IMR-90 (cell line): ENCODE data around the gene SLC7A6. TPM values are rescaled to one million over a fixed set of nuclear protein-coding genes. Genes with fewer than 3 reads are reported as not detected.

Source experiments
- ATAC-seq: fragments of 200-7000 bp; cut with Tn5 transposase; 2 replicates; pipeline ENCODE4 v1.9.1; 2020; ENCODE audit warnings: low read depth, mild to moderate bottlenecking, moderate library complexity
- BruUV-seq: library from RNA; stranded (reverse); fragments of 400-500 nt; replicated peaks from 2 replicates; lab custom pipeline; 2021; lab: Mats Ljungman, UMichigan
- CTCF ChIA-PET: fragments of 300-600 bp; formaldehyde crosslinking; extraction: SDS; loops from one replicate; lab custom pipeline; 2021; ENCODE audit warnings: antibody characterized with exemption; lab: Yijun Ruan, JAX
- POLR2A ChIA-PET: fragments of 300-600 bp; sonication (Branson Sonifier 250); formaldehyde crosslinking; loops from one replicate; lab custom pipeline; 2022; ENCODE audit warnings: antibody characterized with exemption; ENCODE audit not compliant: unreplicated experiment; lab: Charles Lee
- DNase-seq: peaks from one replicate; pipeline ENCODE4 v3.0.0; 2013
- H2AFZ ChIP-seq: replicated peaks from 2 replicates; pipeline ENCODE3; 2013; ENCODE audit warnings: low read length, mild to moderate bottlenecking; ENCODE audit not compliant: poor library complexity
- H2AK5ac ChIP-seq: 2 replicates; pipeline ENCODE4 v1.6.1; 2013; ENCODE audit warnings: low read depth, low read length, inconsistent platforms
- H2AK9ac ChIP-seq: replicated peaks from 2 replicates; pipeline ENCODE3; 2013; ENCODE audit warnings: mild to moderate bottlenecking, low read depth, low read length, moderate library complexity; ENCODE audit not compliant: poor library complexity
- H2BK120ac ChIP-seq: 2 replicates; pipeline ENCODE4 v1.6.1; 2013; ENCODE audit warnings: low read depth, low read length, inconsistent platforms
- H2BK15ac ChIP-seq: 3 replicates; pipeline ENCODE4 v1.6.1; 2013; ENCODE audit warnings: low read depth, low read length, inconsistent platforms
- H2BK20ac ChIP-seq: 2 replicates; pipeline ENCODE4 v1.6.1; 2013; ENCODE audit warnings: low read depth, mild to moderate bottlenecking, inconsistent platforms, low read length, moderate library complexity
- H2BK5ac ChIP-seq: 2 replicates; pipeline ENCODE4 v1.6.1; 2013; ENCODE audit warnings: mild to moderate bottlenecking, low read depth, low read length, inconsistent platforms; ENCODE audit not compliant: poor library complexity, severe bottlenecking
- H3K14ac ChIP-seq: replicated peaks from 2 replicates; pipeline ENCODE4 v1.6.1; 2013; ENCODE audit warnings: low read depth, low read length, inconsistent platforms
- H3K18ac ChIP-seq: 2 replicates; pipeline ENCODE4 v1.6.1; 2013; ENCODE audit warnings: low read depth, low read length, control low read depth
- H3K23ac ChIP-seq: 2 replicates; pipeline ENCODE4 v1.6.1; 2013; ENCODE audit warnings: low read depth, low read length, inconsistent platforms
- H3K27ac ChIP-seq: 2 replicates; pipeline ENCODE4 v1.5.1; 2013; ENCODE audit warnings: mild to moderate bottlenecking, control low read depth, low read length; ENCODE audit not compliant: insufficient read depth
- H3K27me3 ChIP-seq: 2 replicates; pipeline ENCODE4 v1.6.1; 2013; ENCODE audit warnings: low read length; ENCODE audit not compliant: control insufficient read depth, insufficient read depth
- H3K36me3 ChIP-seq: 2 replicates; pipeline ENCODE4 v1.6.1; 2013; ENCODE audit warnings: low read length, mixed read lengths; ENCODE audit not compliant: control insufficient read depth, insufficient read depth
- H3K4ac ChIP-seq: 2 replicates; pipeline ENCODE4 v1.6.1; 2013; ENCODE audit warnings: low read depth, low read length, inconsistent platforms
- H3K4me1 ChIP-seq: 2 replicates; pipeline ENCODE4 v1.6.1; 2013; ENCODE audit warnings: low read length, mixed read lengths; ENCODE audit not compliant: control insufficient read depth, insufficient read depth
- H3K4me2 ChIP-seq: 2 replicates; pipeline ENCODE4 v1.6.1; 2013; ENCODE audit warnings: low read depth, mild to moderate bottlenecking, control low read depth, low read length, moderate library complexity
- H3K4me3 ChIP-seq: 2 replicates; pipeline ENCODE4 v1.5.1; 2013; ENCODE audit warnings: low read depth, mild to moderate bottlenecking, control low read depth, low read length, moderate library complexity; ENCODE audit not compliant: insufficient read depth
- H3K56ac ChIP-seq: 2 replicates; pipeline ENCODE4 v1.6.1; 2013; ENCODE audit warnings: low read length, inconsistent platforms; ENCODE audit not compliant: insufficient read depth; ENCODE audit errors: extremely low read depth
- H3K79me1 ChIP-seq, 2 experiments: 2 replicates each; pipeline ENCODE4 v1.6.1; 2013; ENCODE audit warnings: low read length in 2 of 2, inconsistent platforms in 1 of 2, low read depth in 1 of 2
- H3K9ac ChIP-seq: 2 replicates; pipeline ENCODE4 v1.6.1; 2013; ENCODE audit warnings: low read depth, low read length, control low read depth
- H3K9me1 ChIP-seq: 2 replicates; pipeline ENCODE4 v1.6.1; 2013; ENCODE audit warnings: low read length, inconsistent platforms; ENCODE audit not compliant: insufficient read depth
- H3K9me3 ChIP-seq: 2 replicates; pipeline ENCODE4 v1.6.1; 2013; ENCODE audit warnings: low read length; ENCODE audit not compliant: control insufficient read depth, insufficient read depth
- H4K20me1 ChIP-seq: 2 replicates; pipeline ENCODE4 v1.6.1; 2013; ENCODE audit warnings: low read length, inconsistent platforms; ENCODE audit not compliant: insufficient read depth
- H4K5ac ChIP-seq: 2 replicates; pipeline ENCODE4 v1.6.1; 2013; ENCODE audit warnings: mild to moderate bottlenecking, low read depth, low read length, control low read depth
- H4K8ac ChIP-seq, 2 experiments: 2 replicates each; pipeline ENCODE4 v1.6.1; 2013; ENCODE audit warnings: low read depth in 2 of 2, low read length in 2 of 2, control low read depth in 1 of 2, inconsistent platforms in 1 of 2
- H4K91ac ChIP-seq: 2 replicates; pipeline ENCODE4 v1.6.1; 2013; ENCODE audit warnings: low read depth, low read length, inconsistent platforms; ENCODE audit not compliant: insufficient read depth
- BHLHE40 ChIP-seq: fragments of 150-350 bp; IDR thresholded peaks from 2 replicates; pipeline ENCODE4 v1.6.1; 2016; ENCODE audit warnings: mild to moderate bottlenecking, low read depth, low read length
- CEBPB ChIP-seq: IDR thresholded peaks from 2 replicates; pipeline ENCODE4 v1.6.1; 2012; ENCODE audit warnings: low read depth, low read length, improper control_type of control experiment
- CHD1 ChIP-seq: IDR thresholded peaks from 2 replicates; pipeline ENCODE4 v1.6.1; 2012; ENCODE audit warnings: low read depth, low read length, improper control_type of control experiment
- CTCF ChIP-seq: conservative IDR thresholded peaks from 2 replicates; pipeline ENCODE4 v1.5.1; 2012; ENCODE audit warnings: mild to moderate bottlenecking, low read depth, low read length, improper control_type of control experiment
- FOS ChIP-seq: fragments of 150-350 bp; IDR thresholded peaks from 2 replicates; pipeline ENCODE4 v1.6.1; 2016; ENCODE audit warnings: low read depth, low read length
- MAFK ChIP-seq: IDR thresholded peaks from 2 replicates; pipeline ENCODE4 v1.6.1; 2012; ENCODE audit warnings: low read depth, low read length, improper control_type of control experiment
- MAZ ChIP-seq: IDR thresholded peaks from 2 replicates; pipeline ENCODE4 v1.6.1; 2012; ENCODE audit warnings: low read depth, mild to moderate bottlenecking, low read length, improper control_type of control experiment, moderate library complexity, borderline replicate concordance
- MXI1 ChIP-seq: IDR thresholded peaks from 2 replicates; pipeline ENCODE4 v1.6.1; 2012; ENCODE audit warnings: low read depth, mild to moderate bottlenecking, low read length, moderate library complexity, borderline replicate concordance
- NFE2L2 ChIP-seq: fragments of 150-350 bp; IDR thresholded peaks from 2 replicates; pipeline ENCODE4 v1.6.1; 2016; ENCODE audit warnings: low read depth, mild to moderate bottlenecking, low read length
- POLR2A ChIP-seq: IDR thresholded peaks from 2 replicates; pipeline ENCODE4 v1.6.1; 2012; ENCODE audit warnings: mild to moderate bottlenecking, low read depth, low read length
- RAD21 ChIP-seq: IDR thresholded peaks from 2 replicates; pipeline ENCODE4 v1.6.1; 2012; ENCODE audit warnings: low read length, improper control_type of control experiment
- RCOR1 ChIP-seq: IDR thresholded peaks from 2 replicates; pipeline ENCODE4 v1.6.1; 2012; ENCODE audit warnings: mild to moderate bottlenecking, low read length, improper control_type of control experiment; ENCODE audit not compliant: insufficient replicate concordance
- RFX5 ChIP-seq: IDR thresholded peaks from 2 replicates; pipeline ENCODE4 v1.8.0; 2012; ENCODE audit warnings: low read depth, mild to moderate bottlenecking, low read length, moderate library complexity
- USF2 ChIP-seq: fragments of 150-350 bp; IDR thresholded peaks from 2 replicates; pipeline ENCODE4 v1.6.1; 2017; ENCODE audit warnings: mild to moderate bottlenecking, antibody characterized with exemption, low read length, low read depth
- WGBS, 2 experiments: methylation state at CpG; one replicate each; pipeline versions ENCODE4 v1.1.5 to v1.1.7; 2013; ENCODE audit warnings: missing lambda C conversion rate in 2 of 2; ENCODE audit not compliant: insufficient read length in 1 of 2; ENCODE audit errors: extremely low coverage in 2 of 2; 5-methylcytosine and 5-hydroxymethylcytosine counted together
- dilution Hi-C: fragments of 300-500 bp; cut with HindIII; formaldehyde crosslinking; loops from one replicate; pipeline ENCODE4 v1.14.3; 2018; ENCODE audit warnings: low sequenced_read_pairs; ENCODE audit not compliant: unreplicated experiment
- in situ Hi-C: fragments of 300-500 bp; cut with MboI; formaldehyde crosslinking; loops from 3 replicates; pipeline ENCODE4 v1.14.3; 2019; ENCODE audit warnings: low sequenced_read_pairs, inconsistent platforms, mixed read lengths
- intact Hi-C: fragments of 100-400 bp; cut with micrococcal nuclease; formaldehyde crosslinking; loops from 2 replicates; pipeline ENCODE4 v1.10.0; 2022
- polyA plus RNA-seq, 3 experiments: library from polyadenylated mRNA; depleted of rRNA; stranded (reverse); fragments of >200 nt; gene quantifications; 2 replicates each; pipeline ENCODE4 v1.2.3, GENCODE V29; 2012; ENCODE audit warnings: low replicate concordance in 1 of 3
- total RNA-seq: library from RNA; depleted of rRNA; stranded (reverse); fragments of >200 nt; gene quantifications from 2 replicates; pipeline ENCODE4 v1.2.3, GENCODE V29; 2012

Gene SLC7A6
- total and polyA plus RNA-seq, 2 of the 4 experiments (the other 2 are of a cell fraction) = 29.4 to 36.1 TPM

- ChIA-PET POLR2A (interaction anchor here (1.0 kb wide), 1 partner anchor 25 kb away, joined by 3 read pairs; the partner anchor contains the start of gene SLC7A6), CTCF (no interaction called here)
- Histone ChIP-seq H3K36me3 (peaks cover 36% of the 10 kb centered on the region), H2BK15ac (no peak overlapping the region), H4K91ac (no peak overlapping the region), H3K4me3 (no peak overlapping the region), H3K4ac (no peak overlapping the region), H3K9me1 (peaks cover 37% of the 10 kb centered on the region), H3K27me3 (no peaks in the 10 kb centered on the region), H3K79me1 (peaks cover 37 to 88% of the 10 kb centered on the region in 2 experiments), H3K56ac (no peak overlapping the region), H3K18ac (no peak overlapping the region), H3K4me1 (peaks cover 11% of the 10 kb centered on the region), H3K14ac (no peak overlapping the region), H3K4me2 (no peak overlapping the region), H4K5ac (no peak overlapping the region), H3K23ac (no peak overlapping the region), H3K9me3 (no peaks in the 10 kb centered on the region), H2BK5ac (no peak overlapping the region), H4K8ac (no peak overlapping the region), H2AK5ac (no peak overlapping the region), H3K9ac (no peak overlapping the region), H4K20me1 (peaks cover 52% of the 10 kb centered on the region), H2AFZ (no peak overlapping the region), H3K27ac (no peak overlapping the region), H2BK120ac (no peak overlapping the region), H2BK20ac (no peak overlapping the region), H2AK9ac (no peak overlapping the region)
- WGBS, 2 experiments = 60% methylated on average over 1 of the region's 2 CpGs; no CpG with 5 or more reads in 1 of the 2 experiments
- intact Hi-C loops (no loop called here), dilution Hi-C loops (no loop called here), in situ Hi-C loops (no loop called here)
- no peak for DNase-seq
- BruUV-seq = no TSS peak
- ATAC-seq = no peak
- TF ChIP-seq MXI1 (no peak), MAZ (no peak), RAD21 (no peak), POLR2A (no peak), MAFK (no peak), BHLHE40 (no peak), RFX5 (no peak), FOS (no peak), USF2 (no peak), CTCF (no peak), RCOR1 (no peak), NFE2L2 (no peak), CHD1 (no peak), CEBPB (no peak)
These were observed 24.9 kb downstream of the SLC7A6 start for GRCh38 chr16:68289202-68289601.
